Measurements from ENCODE around the gene HES6.

The HES6 gene

DNA sequence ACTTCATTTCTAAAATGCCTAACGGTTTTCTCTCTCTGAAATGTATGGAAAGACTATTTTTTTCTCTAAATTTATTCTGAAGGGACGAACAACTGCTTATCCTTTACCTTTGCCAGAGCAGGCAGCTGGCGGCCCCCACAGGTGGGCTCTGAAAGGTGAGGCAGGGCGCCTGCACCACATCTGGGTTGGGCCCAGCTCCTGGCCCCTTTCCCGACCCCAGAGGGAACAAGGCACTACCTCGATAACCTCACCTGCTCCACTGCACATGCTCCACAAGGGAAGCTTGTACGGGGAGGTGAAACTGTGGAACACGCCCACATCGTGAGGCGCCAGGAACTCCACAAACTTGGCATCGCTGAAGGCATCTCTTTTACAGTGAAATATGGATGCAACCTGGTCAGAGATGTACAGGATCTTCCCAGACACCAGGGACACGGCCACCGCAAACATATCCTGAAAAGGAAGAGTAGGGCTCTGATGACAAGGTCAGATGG, 31.3 kb upstream of the HES6 start:
- H3K4me3 ChIP-seq (ENCODE audit: low read depth, low read length), result no peak overlapping the region
- TF ChIP-seq, protein P1, sequence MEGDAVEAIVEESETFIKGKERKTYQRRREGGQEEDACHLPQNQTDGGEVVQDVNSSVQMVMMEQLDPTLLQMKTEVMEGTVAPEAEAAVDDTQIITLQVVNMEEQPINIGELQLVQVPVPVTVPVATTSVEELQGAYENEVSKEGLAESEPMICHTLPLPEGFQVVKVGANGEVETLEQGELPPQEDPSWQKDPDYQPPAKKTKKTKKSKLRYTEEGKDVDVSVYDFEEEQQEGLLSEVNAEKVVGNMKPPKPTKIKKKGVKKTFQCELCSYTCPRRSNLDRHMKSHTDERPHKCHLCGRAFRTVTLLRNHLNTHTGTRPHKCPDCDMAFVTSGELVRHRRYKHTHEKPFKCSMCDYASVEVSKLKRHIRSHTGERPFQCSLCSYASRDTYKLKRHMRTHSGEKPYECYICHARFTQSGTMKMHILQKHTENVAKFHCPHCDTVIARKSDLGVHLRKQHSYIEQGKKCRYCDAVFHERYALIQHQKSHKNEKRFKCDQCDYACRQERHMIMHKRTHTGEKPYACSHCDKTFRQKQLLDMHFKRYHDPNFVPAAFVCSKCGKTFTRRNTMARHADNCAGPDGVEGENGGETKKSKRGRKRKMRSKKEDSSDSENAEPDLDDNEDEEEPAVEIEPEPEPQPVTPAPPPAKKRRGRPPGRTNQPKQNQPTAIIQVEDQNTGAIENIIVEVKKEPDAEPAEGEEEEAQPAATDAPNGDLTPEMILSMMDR (IDR thresholded peaks at IDR 0.05; ENCODE audit: insufficient read depth, low read depth, low read length, missing control alignments), result no peak
- DNase-seq (ENCODE audit: low read depth), result no peak

DNA sequence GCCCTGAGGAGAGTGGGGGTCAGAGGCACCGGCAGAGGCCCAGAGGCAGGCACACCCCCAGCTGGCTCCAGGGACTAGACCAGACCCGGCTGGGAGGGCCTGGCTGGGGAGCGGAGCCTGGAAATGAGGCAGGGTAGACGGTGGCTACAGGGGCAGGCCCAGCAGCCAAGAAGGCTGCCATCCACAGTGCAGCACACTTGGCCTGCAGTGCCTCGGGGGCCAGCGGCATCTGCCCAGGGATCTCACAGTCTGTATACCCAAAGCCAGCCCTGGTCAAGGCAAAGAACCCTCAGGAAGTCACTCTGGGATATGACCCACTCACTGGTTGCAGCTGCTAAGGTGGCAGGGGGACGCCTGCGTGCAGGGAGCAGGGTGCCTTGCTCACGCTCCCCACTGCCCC, 30.8 kb upstream of the HES6 start:
- DNase-seq (ENCODE audit: low read depth), result no peak
- H3K4me3 ChIP-seq (ENCODE audit: low read depth, low read length), result no peak overlapping the region
- TF ChIP-seq, protein P1 (IDR thresholded peaks at IDR 0.05; ENCODE audit: insufficient read depth, low read depth, low read length, missing control alignments), result no peak

- no peak for DNase-seq (ENCODE audit: low read depth)
- H3K4me3 ChIP-seq (ENCODE audit: low read depth, low read length), result no peak overlapping the region
- TF ChIP-seq, protein P1 (IDR thresholded peaks at IDR 0.05; ENCODE audit: insufficient read depth, low read depth, low read length, missing control alignments), result no peak
Observed at GRCh38 chr2:238269741-238270140, 29.9 kb upstream of the HES6 start.

DNA sequence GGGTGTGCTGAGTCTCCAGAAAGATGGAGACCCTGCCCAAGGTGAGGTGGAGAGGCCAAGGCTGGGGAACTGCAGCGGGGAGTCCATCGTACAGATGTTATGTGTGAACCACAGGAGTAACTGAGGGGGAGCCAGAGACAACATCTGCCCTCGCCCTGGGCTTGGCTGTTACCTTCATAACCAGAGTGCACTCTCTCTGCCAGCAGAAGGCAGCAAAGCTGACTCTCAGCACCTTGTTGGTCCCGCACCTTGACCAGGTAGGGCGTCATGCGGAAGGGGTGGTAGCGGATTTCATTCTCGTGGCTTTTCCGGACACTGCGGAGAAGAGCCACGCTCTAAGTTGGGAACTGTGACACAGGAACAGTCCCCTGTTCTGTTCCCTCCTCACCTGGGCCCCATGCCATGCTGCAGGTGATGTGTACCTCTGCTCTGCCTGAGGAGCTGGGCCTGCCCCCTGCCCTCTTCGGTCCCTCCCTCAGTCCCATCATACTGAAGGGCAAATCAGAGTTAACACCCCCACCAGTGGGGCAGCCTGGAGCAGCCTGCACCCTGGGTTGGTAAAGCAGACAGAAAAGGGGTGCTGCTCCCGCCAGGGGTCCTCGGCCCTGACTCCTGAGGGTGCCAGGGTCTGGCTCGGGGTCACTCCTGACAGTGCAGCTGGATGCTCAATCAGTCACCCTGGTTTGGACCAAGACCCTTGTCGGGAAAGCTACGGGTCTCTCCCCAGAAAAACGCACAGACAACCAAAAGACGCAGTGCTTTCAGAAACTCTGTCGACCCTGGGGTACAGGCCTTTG, 28.2 kb upstream of the HES6 start:
- DNase-seq (ENCODE audit: low read depth), result no peak
- H3K4me3 ChIP-seq (ENCODE audit: low read depth, low read length), result no peak overlapping the region
- TF ChIP-seq, protein P1 (IDR thresholded peaks at IDR 0.05; ENCODE audit: insufficient read depth, low read depth, low read length, missing control alignments), result no peak

- no peak overlapping the region for H3K4me3 ChIP-seq (ENCODE audit: low read depth, low read length)
- no peak for DNase-seq (ENCODE audit: low read depth)
- TF ChIP-seq, protein P1 (IDR thresholded peaks at IDR 0.05; ENCODE audit: insufficient read depth, low read depth, low read length, missing control alignments), result no peak
Observed at GRCh38 chr2:238267341-238267710, 27.5 kb upstream of the HES6 start.

DNA sequence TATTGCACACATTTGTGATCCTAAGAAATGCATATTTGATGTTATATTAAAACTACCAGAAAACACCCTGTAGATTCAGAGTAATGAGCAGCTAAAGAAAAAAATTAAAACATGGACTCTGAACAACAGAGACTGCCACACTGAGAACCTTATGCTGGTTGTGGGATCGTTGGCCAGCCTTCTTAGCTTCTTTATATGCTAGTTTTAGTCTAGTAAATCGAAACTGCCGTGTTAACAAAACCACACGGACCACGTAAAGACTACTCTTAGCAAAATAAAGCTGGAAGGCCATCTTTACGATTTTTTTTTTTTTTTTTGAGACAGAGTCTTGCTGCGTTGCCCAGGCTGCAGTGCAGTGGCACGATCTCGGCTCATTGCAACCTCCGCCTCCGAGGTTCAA, 25.8 kb upstream of the HES6 start:
- TF ChIP-seq, protein P1 (IDR thresholded peaks at IDR 0.05; ENCODE audit: insufficient read depth, low read depth, low read length, missing control alignments), result no peak
- no peak overlapping the region for H3K4me3 ChIP-seq (ENCODE audit: low read depth, low read length)
- DNase-seq (ENCODE audit: low read depth), result no peak

DNA sequence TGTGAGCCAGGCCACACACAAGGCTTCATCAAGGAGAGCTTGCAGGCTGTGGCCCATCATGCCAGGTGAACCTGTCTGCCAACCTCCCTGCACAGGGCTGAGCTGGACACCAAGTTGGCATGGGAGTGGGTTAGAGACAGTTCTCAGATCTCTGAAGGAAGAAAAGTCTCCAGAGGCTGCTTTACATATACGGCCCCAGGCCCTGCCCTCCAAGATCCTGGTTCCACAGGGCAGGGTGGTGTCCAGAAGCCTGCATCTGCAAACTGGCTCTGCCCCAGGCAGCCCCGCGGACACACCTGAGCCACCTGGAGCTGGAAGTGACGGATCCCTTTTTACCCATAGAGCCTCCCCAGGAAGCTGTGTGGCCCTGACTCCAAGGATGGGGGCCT, 24.2 kb upstream of the HES6 start:
- H3K4me3 ChIP-seq (ENCODE audit: low read depth, low read length), result no peak overlapping the region
- TF ChIP-seq, protein P1 (IDR thresholded peaks at IDR 0.05; ENCODE audit: insufficient read depth, low read depth, low read length, missing control alignments), result no peak
- DNase-seq (ENCODE audit: low read depth), result no peak

Data from GM12865 (cell line).